Airway epithelial cell (primary cell): ENCODE measurements around the gene POLN. TPM values are rescaled to one million over a fixed set of nuclear protein-coding genes. Genes with fewer than 3 reads are reported as not detected.

Experiments used
- total RNA-seq: library from RNA; depleted of rRNA; stranded (reverse); fragments of >200 nt; gene quantifications from 2 replicates; pipeline ENCODE4 v1.2.3, GENCODE V29; 2015

Gene POLN
- 0.37 and 1.1 TPM in 2 replicates for total RNA-seq

GRCh38 chr4:2241410-2242353 lies at the start of gene POLN, which contains the start of gene HAUS3:
Gene POLN (minus strand): TSS chr4:2242121. CDS start chr4:2229231, 12,890 bp downstream.
Gene HAUS3 (minus strand): TSS chr4:2242121. CDS start chr4:2240946, 1,175 bp downstream.

GRCh38 chr4:2261853-2262144 lies 19.9 kb upstream of the POLN start, which contains the start of gene MXD4:
Gene MXD4 (minus strand): TSS chr4:2262109. CDS start chr4:2261980, 129 bp downstream.

GRCh38 chr4:2059046-2059725 lies 182.7 kb downstream of the POLN start, which contains the start of gene NAT8L:
Gene NAT8L (plus strand): TSS chr4:2059327. CDS start chr4:2059512, 185 bp downstream.

Other genes starting within 250 kb of the POLN start
- 30.4 and 33.0 TPM in 2 replicates for gene NELFA, start 233.1 kb downstream of the POLN start, total RNA-seq
- gene NAT8L, start 182.8 kb downstream of the POLN start, total RNA-seq = not detected in 2 replicates
- gene HAUS3, start within 50 bp of the POLN start, total RNA-seq = 6.1 and 9.8 TPM in 2 replicates
- gene MXD4, start 20.0 kb upstream of the POLN start, total RNA-seq = 29.8 and 33.0 TPM in 2 replicates
- gene ZFYVE28, start 176.5 kb upstream of the POLN start, total RNA-seq = 0.19 and 1.3 TPM in 2 replicates
- not detected in 2 replicates for gene CFAP99, start 176.8 kb upstream of the POLN start, total RNA-seq
- gene RNF4, start 227.0 kb upstream of the POLN start, total RNA-seq = 38.1 and 38.7 TPM in 2 replicates